SK-N-SH treated with all-trans-retinoic acid at 6 μM for 48 hours (cell line): ENCODE measurements around the gene SYNJ2.

ENCODE experiments used
- ATAC-seq: fragments of 200-7000 bp; cut with Tn5 transposase; 3 replicates; pipeline ENCODE4 v1.9.1; 2020; ENCODE audit warnings: mild to moderate bottlenecking, moderate library complexity
- ARNTL ChIP-seq: fragments of 450-650 bp; formaldehyde crosslinking; IDR thresholded peaks from 2 replicates; pipeline ENCODE4 v1.5.0; 2020; ENCODE audit warnings: low read depth, mild to moderate bottlenecking, moderate library complexity, borderline replicate concordance
- BACH2 ChIP-seq: fragments of 250-450 bp; sonication (Bioruptor Pico); IDR thresholded peaks from 2 replicates; pipeline ENCODE4 v1.9.0; 2021; ENCODE audit warnings: mild to moderate bottlenecking, borderline replicate concordance
- CSDC2 ChIP-seq: fragments of 250-450 bp; sonication (Bioruptor Pico); IDR thresholded peaks from 2 replicates; pipeline ENCODE4 v1.5.0; 2020; ENCODE audit warnings: mild to moderate bottlenecking, moderate library complexity
- ESRRG ChIP-seq: fragments of 250-450 bp; sonication (Bioruptor Pico); IDR thresholded peaks from 2 replicates; pipeline ENCODE4 v1.6.1; 2021; ENCODE audit warnings: mild to moderate bottlenecking
- GLIS3 ChIP-seq: fragments of 250-450 bp; sonication (Bioruptor Pico); IDR thresholded peaks from 2 replicates; pipeline ENCODE4 v1.5.0; 2020; ENCODE audit warnings: mild to moderate bottlenecking, moderate library complexity
- ISL1 ChIP-seq: fragments of 250-450 bp; sonication (Bioruptor Pico); IDR thresholded peaks from 2 replicates; pipeline ENCODE4 v2.1.2; 2022; ENCODE audit warnings: mild to moderate bottlenecking, moderate library complexity
- OSR1 ChIP-seq: fragments of 250-450 bp; sonication (Bioruptor Pico); IDR thresholded peaks from 2 replicates; pipeline ENCODE4 v1.8.0; 2022; ENCODE audit warnings: moderate library complexity, mild to moderate bottlenecking, inconsistent platforms
- PPARA ChIP-seq: fragments of 250-450 bp; sonication (Bioruptor Pico); IDR thresholded peaks from 2 replicates; pipeline ENCODE4 v1.5.0; 2020; ENCODE audit warnings: mild to moderate bottlenecking, borderline replicate concordance
- RARB ChIP-seq: fragments of 250-450 bp; sonication (Bioruptor Pico); IDR thresholded peaks from 2 replicates; pipeline ENCODE4 v1.8.0; 2021; ENCODE audit warnings: mild to moderate bottlenecking, moderate library complexity
- SNAI2 ChIP-seq: fragments of 250-450 bp; sonication (Bioruptor Pico); IDR thresholded peaks from 2 replicates; pipeline ENCODE4 v1.5.0; 2020; ENCODE audit warnings: mild to moderate bottlenecking, moderate library complexity
- TCF4 ChIP-seq: fragments of 250-450 bp; sonication (Bioruptor Pico); IDR thresholded peaks from 2 replicates; pipeline ENCODE4 v1.8.0; 2021; ENCODE audit warnings: mild to moderate bottlenecking, moderate library complexity, borderline replicate concordance
- TOX ChIP-seq: fragments of 250-450 bp; sonication (Bioruptor Pico); IDR thresholded peaks from 2 replicates; pipeline ENCODE4 v1.8.0; 2021; ENCODE audit warnings: mild to moderate bottlenecking, moderate library complexity, borderline replicate concordance
- ZC3H10 ChIP-seq: fragments of 250-450 bp; sonication (Bioruptor Pico); IDR thresholded peaks from 2 replicates; pipeline ENCODE4 v1.5.1; 2021; ENCODE audit warnings: mild to moderate bottlenecking, moderate library complexity
- ZFP3 ChIP-seq: fragments of 250-450 bp; sonication (Bioruptor Pico); IDR thresholded peaks from 2 replicates; pipeline ENCODE4 v1.5.0; 2020; ENCODE audit warnings: mild to moderate bottlenecking, moderate library complexity
- ZFP30 ChIP-seq: fragments of 450-650 bp; formaldehyde crosslinking; IDR thresholded peaks from 2 replicates; pipeline ENCODE4 v1.5.0; 2022; ENCODE audit warnings: mild to moderate bottlenecking, moderate library complexity
- ZNF565 ChIP-seq: fragments of 450-650 bp; formaldehyde crosslinking; conservative IDR thresholded peaks from 2 replicates; pipeline ENCODE4 v1.5.0; 2020; ENCODE audit warnings: low read depth, mild to moderate bottlenecking, moderate library complexity
- ZNF70 ChIP-seq: fragments of 450-650 bp; formaldehyde crosslinking; IDR thresholded peaks from 2 replicates; pipeline ENCODE4 v1.5.0; 2020; ENCODE audit warnings: mild to moderate bottlenecking, moderate library complexity
- ZNF8 ChIP-seq: fragments of 450-650 bp; formaldehyde crosslinking; IDR thresholded peaks from 2 replicates; pipeline ENCODE4 v1.5.0; 2020; ENCODE audit warnings: mild to moderate bottlenecking, moderate library complexity
- TF ChIP-seq, protein P1 (sequence below): fragments of 250-450 bp; sonication (Bioruptor Pico); IDR thresholded peaks from 2 replicates; pipeline ENCODE4 v1.5.1; 2021; ENCODE audit warnings: mild to moderate bottlenecking, moderate library complexity
- TF ChIP-seq, protein P2 (sequence below): fragments of 250-450 bp; sonication (Bioruptor Pico); IDR thresholded peaks from 2 replicates; pipeline ENCODE4 v1.5.1; 2020; ENCODE audit warnings: low read depth, mild to moderate bottlenecking, moderate library complexity
- TF ChIP-seq, protein P3 (sequence below): fragments of 250-450 bp; sonication (Bioruptor Pico); IDR thresholded peaks from 2 replicates; pipeline ENCODE4 v1.8.0; 2020; ENCODE audit warnings: mild to moderate bottlenecking, moderate library complexity, borderline replicate concordance
- TF ChIP-seq, protein P4 (sequence below): fragments of 250-450 bp; sonication (Bioruptor Pico); IDR thresholded peaks from 2 replicates; pipeline ENCODE4 v1.5.0; 2020; ENCODE audit warnings: mild to moderate bottlenecking, moderate library complexity
- TF ChIP-seq, protein P5 (sequence below): fragments of 250-450 bp; sonication (Bioruptor Pico); IDR thresholded peaks from 2 replicates; pipeline ENCODE4 v1.8.0; 2021; ENCODE audit warnings: low read depth, mild to moderate bottlenecking, moderate library complexity, borderline replicate concordance

Gene SYNJ2

DNA sequence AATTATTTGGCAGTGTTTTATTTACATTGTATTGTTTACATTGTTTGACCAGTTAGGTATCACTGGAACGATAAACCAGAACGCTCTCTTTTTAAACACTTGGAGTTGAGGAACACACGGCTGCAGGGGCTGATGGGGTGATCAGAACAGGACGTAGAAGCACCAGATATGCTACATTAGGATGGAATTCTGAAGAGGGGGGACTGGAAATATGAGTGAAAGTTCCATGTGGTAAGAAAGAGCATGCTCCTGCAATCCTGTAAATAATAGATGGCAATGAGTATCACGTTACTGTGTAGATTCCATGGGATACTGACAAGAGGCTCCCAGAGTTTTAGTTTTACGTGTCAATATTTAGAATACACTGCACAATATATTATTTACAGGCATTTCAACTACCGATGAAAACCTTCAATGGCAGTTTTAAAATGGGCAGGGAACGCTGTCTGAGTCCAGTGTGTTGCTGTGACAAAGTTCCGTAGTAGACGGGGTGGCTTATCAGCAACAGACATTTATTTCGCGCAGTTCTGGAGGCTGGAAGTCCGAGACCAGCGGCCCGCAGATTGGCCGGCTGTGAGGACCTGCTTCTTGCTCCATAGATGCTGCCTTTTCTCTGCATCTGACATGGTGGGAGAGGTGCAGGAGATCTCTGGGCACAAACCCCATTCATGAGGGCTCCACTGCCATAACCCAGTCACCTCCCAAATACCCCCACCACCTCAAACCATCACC is 43.1 kb downstream of the SYNJ2 start:
- TF ChIP-seq TOX (CRISPR knock-in tag) = no peak
- TF ChIP-seq, protein P1, sequence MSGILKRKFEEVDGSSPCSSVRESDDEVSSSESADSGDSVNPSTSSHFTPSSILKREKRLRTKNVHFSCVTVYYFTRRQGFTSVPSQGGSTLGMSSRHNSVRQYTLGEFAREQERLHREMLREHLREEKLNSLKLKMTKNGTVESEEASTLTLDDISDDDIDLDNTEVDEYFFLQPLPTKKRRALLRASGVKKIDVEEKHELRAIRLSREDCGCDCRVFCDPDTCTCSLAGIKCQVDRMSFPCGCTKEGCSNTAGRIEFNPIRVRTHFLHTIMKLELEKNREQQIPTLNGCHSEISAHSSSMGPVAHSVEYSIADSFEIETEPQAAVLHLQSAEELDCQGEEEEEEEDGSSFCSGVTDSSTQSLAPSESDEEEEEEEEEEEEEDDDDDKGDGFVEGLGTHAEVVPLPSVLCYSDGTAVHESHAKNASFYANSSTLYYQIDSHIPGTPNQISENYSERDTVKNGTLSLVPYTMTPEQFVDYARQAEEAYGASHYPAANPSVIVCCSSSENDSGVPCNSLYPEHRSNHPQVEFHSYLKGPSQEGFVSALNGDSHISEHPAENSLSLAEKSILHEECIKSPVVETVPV (CRISPR knock-in tag) = no peak
- no peak for TF ChIP-seq BACH2
- TF ChIP-seq, all 23 proteins: peak for 0
- no peak for ATAC-seq

DNA sequence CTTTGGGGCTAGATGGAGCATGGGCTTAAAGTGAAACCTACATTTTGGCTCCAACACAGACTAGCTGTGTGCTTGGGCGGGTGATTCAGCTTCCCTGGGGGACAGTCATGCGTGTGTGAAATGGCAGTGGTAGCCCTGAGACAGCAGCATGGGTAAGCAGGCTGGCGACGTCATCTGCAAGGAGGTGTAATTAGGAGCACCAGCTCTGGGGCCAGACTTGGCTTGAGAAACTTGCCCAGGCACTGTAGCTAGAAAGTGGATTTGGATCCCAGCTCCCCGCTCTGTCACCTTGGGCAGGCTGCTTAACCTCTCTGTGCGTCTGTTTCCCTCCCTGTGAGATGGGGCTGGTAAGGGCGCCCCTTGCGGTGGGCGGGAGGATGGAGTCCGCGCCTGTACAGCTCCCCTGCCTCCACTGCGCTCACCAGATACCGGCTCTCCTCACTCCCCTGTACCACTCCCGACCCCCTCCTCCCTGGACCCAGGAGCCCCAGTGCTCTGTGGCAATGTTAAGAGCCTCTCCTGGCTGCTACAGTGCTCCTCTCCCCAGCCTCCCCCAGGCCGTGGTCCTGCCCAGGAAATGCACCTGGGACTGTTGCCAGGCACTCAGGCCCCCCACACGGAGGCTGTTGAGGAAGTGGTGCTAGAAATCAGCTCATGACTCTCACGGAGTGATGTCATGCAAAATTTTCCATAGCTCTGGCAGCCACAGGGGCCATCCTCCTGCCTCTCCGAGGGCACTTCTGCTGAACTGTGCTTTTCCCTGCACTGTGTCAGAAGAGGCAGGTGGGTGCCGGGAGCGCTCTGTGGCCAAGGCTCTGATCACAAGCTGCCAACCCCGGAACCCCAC is 44.6 kb downstream of the SYNJ2 start:
- ATAC-seq = peak; percentile 89
- TF ChIP-seq SNAI2 = peak; percentile 88; the same call in 1 of the 2 replicates
- TF ChIP-seq, protein P2, sequence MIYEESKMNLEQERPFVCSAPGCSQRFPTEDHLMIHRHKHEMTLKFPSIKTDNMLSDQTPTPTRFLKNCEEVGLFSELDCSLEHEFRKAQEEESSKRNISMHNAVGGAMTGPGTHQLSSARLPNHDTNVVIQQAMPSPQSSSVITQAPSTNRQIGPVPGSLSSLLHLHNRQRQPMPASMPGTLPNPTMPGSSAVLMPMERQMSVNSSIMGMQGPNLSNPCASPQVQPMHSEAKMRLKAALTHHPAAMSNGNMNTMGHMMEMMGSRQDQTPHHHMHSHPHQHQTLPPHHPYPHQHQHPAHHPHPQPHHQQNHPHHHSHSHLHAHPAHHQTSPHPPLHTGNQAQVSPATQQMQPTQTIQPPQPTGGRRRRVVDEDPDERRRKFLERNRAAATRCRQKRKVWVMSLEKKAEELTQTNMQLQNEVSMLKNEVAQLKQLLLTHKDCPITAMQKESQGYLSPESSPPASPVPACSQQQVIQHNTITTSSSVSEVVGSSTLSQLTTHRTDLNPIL = no peak
- no peak for TF ChIP-seq GLIS3 (CRISPR knock-in tag)
- TF ChIP-seq, protein P3, sequence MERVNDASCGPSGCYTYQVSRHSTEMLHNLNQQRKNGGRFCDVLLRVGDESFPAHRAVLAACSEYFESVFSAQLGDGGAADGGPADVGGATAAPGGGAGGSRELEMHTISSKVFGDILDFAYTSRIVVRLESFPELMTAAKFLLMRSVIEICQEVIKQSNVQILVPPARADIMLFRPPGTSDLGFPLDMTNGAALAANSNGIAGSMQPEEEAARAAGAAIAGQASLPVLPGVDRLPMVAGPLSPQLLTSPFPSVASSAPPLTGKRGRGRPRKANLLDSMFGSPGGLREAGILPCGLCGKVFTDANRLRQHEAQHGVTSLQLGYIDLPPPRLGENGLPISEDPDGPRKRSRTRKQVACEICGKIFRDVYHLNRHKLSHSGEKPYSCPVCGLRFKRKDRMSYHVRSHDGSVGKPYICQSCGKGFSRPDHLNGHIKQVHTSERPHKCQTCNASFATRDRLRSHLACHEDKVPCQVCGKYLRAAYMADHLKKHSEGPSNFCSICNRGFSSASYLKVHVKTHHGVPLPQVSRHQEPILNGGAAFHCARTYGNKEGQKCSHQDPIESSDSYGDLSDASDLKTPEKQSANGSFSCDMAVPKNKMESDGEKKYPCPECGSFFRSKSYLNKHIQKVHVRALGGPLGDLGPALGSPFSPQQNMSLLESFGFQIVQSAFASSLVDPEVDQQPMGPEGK = peak; percentile 90
- TF ChIP-seq ZNF565 (CRISPR knock-in tag) = no peak
- TF ChIP-seq, protein P4, sequence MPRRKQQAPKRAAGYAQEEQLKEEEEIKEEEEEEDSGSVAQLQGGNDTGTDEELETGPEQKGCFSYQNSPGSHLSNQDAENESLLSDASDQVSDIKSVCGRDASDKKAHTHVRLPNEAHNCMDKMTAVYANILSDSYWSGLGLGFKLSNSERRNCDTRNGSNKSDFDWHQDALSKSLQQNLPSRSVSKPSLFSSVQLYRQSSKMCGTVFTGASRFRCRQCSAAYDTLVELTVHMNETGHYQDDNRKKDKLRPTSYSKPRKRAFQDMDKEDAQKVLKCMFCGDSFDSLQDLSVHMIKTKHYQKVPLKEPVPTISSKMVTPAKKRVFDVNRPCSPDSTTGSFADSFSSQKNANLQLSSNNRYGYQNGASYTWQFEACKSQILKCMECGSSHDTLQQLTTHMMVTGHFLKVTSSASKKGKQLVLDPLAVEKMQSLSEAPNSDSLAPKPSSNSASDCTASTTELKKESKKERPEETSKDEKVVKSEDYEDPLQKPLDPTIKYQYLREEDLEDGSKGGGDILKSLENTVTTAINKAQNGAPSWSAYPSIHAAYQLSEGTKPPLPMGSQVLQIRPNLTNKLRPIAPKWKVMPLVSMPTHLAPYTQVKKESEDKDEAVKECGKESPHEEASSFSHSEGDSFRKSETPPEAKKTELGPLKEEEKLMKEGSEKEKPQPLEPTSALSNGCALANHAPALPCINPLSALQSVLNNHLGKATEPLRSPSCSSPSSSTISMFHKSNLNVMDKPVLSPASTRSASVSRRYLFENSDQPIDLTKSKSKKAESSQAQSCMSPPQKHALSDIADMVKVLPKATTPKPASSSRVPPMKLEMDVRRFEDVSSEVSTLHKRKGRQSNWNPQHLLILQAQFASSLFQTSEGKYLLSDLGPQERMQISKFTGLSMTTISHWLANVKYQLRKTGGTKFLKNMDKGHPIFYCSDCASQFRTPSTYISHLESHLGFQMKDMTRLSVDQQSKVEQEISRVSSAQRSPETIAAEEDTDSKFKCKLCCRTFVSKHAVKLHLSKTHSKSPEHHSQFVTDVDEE (CRISPR knock-in tag) = 0 out of 2 replicates have a peak, but pooled peaks have one; percentile 27
- peak; percentile 16; the same call in 1 of the 2 replicates for TF ChIP-seq ISL1 (CRISPR knock-in tag)
- no peak for TF ChIP-seq RARB (CRISPR knock-in tag)
- no peak for TF ChIP-seq ZNF8
- no peak for TF ChIP-seq OSR1 (CRISPR knock-in tag)
- no peak for TF ChIP-seq TCF4 (CRISPR knock-in tag)
- no peak for TF ChIP-seq ARNTL
- TF ChIP-seq ZC3H10 (CRISPR knock-in tag) = no peak
- TF ChIP-seq ZFP30 (CRISPR knock-in tag) = no peak
- TF ChIP-seq PPARA (CRISPR knock-in tag) = no peak
- peak; percentile 83 for TF ChIP-seq ZFP3 (CRISPR knock-in tag)
- TF ChIP-seq BACH2 = no peak
- TF ChIP-seq CSDC2 (CRISPR knock-in tag) = peak; percentile 83
- TF ChIP-seq ESRRG = 0 out of 2 replicates have a peak, but pooled peaks have one; percentile 72
- no peak for TF ChIP-seq ZNF70 (CRISPR knock-in tag)
- TF ChIP-seq, protein P1 (CRISPR knock-in tag) = no peak
- no peak for TF ChIP-seq TOX (CRISPR knock-in tag)
- TF ChIP-seq, protein P5, sequence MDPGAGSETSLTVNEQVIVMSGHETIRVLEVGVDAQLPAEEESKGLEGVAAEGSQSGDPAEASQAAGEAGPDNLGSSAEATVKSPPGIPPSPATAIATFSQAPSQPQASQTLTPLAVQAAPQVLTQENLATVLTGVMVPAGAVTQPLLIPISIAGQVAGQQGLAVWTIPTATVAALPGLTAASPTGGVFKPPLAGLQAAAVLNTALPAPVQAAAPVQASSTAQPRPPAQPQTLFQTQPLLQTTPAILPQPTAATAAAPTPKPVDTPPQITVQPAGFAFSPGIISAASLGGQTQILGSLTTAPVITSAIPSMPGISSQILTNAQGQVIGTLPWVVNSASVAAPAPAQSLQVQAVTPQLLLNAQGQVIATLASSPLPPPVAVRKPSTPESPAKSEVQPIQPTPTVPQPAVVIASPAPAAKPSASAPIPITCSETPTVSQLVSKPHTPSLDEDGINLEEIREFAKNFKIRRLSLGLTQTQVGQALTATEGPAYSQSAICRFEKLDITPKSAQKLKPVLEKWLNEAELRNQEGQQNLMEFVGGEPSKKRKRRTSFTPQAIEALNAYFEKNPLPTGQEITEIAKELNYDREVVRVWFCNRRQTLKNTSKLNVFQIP (CRISPR knock-in tag) = peak; percentile 37; the same call in 1 of the 2 replicates
- TF ChIP-seq, all 23 proteins: peak for 8
